Uterus (tissue), 4 donors: ENCODE results near the gene GAS7. TPM values are rescaled to one million over a fixed set of nuclear protein-coding genes. Genes with fewer than 3 reads are reported as not detected.
"Not testable (repeated sequence)": the region's sequence is repeated elsewhere in the genome, so short reads cannot be mapped to it uniquely, and the experiment has no call there.

ENCODE experiments used
- DNase-seq, 2 donors: peaks; one replicate each; pipeline ENCODE4 v3.0.0-alpha.2; 2019 to 2020
- H3K27ac ChIP-seq, 2 donors: fragments of 200-600 bp; sonication (generic); 1 replicate in 1 of 2; 2 replicates in 1 of 2; pipeline ENCODE4 v1.5.1; 2016 to 2018
- H3K27me3 ChIP-seq, 2 donors: fragments of 200-600 bp; sonication (generic); one replicate each; pipeline ENCODE4 v1.5.1; 2018 to 2019; ENCODE audit warnings: control low read depth in 1 of 2
- H3K36me3 ChIP-seq, 2 donors: fragments of 200-600 bp; sonication (generic); one replicate each; pipeline ENCODE4 v1.5.1; 2019; ENCODE audit warnings: control low read depth in 1 of 2
- H3K4me1 ChIP-seq, 2 donors: fragments of 200-600 bp; sonication (generic); one replicate each; pipeline ENCODE4 v1.5.1; 2018 to 2019; ENCODE audit warnings: control low read depth in 1 of 2
- H3K4me3 ChIP-seq, 2 donors: fragments of 200-600 bp; sonication (generic); 1 replicate in 1 of 2; 2 replicates in 1 of 2; pipeline ENCODE4 v1.5.1; 2018 to 2019; ENCODE audit warnings: mild to moderate bottlenecking in 1 of 2
- H3K9me3 ChIP-seq, 2 donors: fragments of 200-600 bp; sonication (generic); one replicate each; pipeline ENCODE4 v1.5.1; 2019; ENCODE audit warnings: control low read depth in 1 of 2
- POLR2A ChIP-seq, 2 donors: fragments of 450-650 bp; IDR thresholded peaks; one replicate each; pipeline ENCODE4 v1.6.1; 2016; ENCODE audit warnings: antibody characterized with exemption in 2 of 2, mild to moderate bottlenecking in 1 of 2, moderate library complexity in 1 of 2
- intact Hi-C: fragments of 100-400 bp; cut with DNase I; formaldehyde crosslinking; loops from one replicate; pipeline ENCODE4 v1.15.1; 2023; ENCODE audit warnings: low total_unique reads
- total RNA-seq, 4 donors: library from RNA; depleted of rRNA in 3 of 4; stranded (reverse); fragments of >200 nt in 3 of 4; gene quantifications; one replicate each; pipeline versions ENCODE4 v1.1.0 to v1.2.4, GENCODE V29; 2014 to 2023
- TF ChIP-seq, protein P1 (sequence below), 4 experiments: fragments of 200-600 bp in 2 of 4; fragments of 450-650 bp in 2 of 4; sonication (generic) in 2 of 4; IDR thresholded peaks; one replicate each; pipeline ENCODE4 v1.5.1; 2016 to 2019; ENCODE audit warnings: antibody characterized with exemption in 4 of 4, mild to moderate bottlenecking in 2 of 4, moderate library complexity in 1 of 4
- donor health status: DM: yes; HTN: yes; CAD: no.

Gene GAS7
- total RNA-seq, 4 donors from 2014 or later, result 12.8 to 95.9 (median 40.8) TPM

DNA sequence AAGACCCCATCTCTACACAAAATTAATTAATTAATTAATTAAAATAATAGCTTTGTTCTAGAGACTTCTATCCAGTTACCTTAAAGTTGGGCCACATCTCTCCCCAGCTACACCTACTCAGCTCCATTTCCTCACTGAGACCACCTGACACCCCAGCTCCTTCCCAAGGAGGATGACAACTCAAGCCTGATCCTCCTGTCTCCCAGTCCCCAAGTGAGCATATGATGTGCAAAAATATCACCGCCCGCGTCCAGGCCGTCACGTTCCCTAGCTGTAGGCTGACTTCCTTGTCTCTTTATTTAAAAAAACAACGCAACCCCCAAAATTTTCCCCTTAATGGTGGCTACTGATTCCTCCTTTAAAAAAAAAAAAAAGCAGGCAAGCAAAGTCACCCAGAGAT is 173.2 kb downstream of the GAS7 start:
- no peak for DNase-seq
- Histone ChIP-seq H3K27me3 (no peaks in the 10 kb centered on the region), H3K27ac (no peak overlapping the region), H3K4me3 (no peak overlapping the region), H3K36me3 (no peaks in the 10 kb centered on the region), H3K4me1 (no peaks in the 10 kb centered on the region), H3K9me3 (no peaks in the 10 kb centered on the region)
- intact Hi-C loops, result no loop called here
- TF ChIP-seq, protein P1, sequence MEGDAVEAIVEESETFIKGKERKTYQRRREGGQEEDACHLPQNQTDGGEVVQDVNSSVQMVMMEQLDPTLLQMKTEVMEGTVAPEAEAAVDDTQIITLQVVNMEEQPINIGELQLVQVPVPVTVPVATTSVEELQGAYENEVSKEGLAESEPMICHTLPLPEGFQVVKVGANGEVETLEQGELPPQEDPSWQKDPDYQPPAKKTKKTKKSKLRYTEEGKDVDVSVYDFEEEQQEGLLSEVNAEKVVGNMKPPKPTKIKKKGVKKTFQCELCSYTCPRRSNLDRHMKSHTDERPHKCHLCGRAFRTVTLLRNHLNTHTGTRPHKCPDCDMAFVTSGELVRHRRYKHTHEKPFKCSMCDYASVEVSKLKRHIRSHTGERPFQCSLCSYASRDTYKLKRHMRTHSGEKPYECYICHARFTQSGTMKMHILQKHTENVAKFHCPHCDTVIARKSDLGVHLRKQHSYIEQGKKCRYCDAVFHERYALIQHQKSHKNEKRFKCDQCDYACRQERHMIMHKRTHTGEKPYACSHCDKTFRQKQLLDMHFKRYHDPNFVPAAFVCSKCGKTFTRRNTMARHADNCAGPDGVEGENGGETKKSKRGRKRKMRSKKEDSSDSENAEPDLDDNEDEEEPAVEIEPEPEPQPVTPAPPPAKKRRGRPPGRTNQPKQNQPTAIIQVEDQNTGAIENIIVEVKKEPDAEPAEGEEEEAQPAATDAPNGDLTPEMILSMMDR (IDR thresholded peaks at IDR 0.05), result no peak
- no peak for TF ChIP-seq POLR2A (IDR thresholded peaks at IDR 0.05)

DNA sequence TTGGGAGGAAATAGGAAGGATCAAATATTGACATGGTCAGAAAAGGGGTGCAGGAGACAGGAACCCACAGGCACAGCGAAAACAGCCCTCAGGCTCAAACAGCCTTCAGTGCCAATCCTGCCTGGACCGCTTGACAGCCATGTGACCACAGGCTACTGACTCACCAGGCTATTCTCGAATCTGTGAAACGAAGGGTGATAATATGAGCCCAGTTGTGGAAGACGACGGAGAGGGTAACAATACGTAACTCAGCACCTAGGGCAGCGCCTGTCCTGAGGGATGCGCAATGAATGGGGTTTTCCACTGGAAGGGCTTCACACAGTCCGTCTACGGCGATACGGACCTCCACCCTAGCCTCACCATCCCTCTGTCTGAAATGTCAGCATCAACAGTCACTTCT is 176.0 kb downstream of the GAS7 start:
- intact Hi-C loops, result no loop called here
- no peak overlapping the region for H3K27ac ChIP-seq
- TF ChIP-seq, protein P1 (IDR thresholded peaks at IDR 0.05), result no peak
- no peak for TF ChIP-seq POLR2A (IDR thresholded peaks at IDR 0.05)
- no peaks in the 10 kb centered on the region for H3K27me3 ChIP-seq
- DNase-seq, result no peak
- H3K4me3 ChIP-seq, result no peak overlapping the region
- no peaks in the 10 kb centered on the region for H3K9me3 ChIP-seq
- no peaks in the 10 kb centered on the region for H3K36me3 ChIP-seq
- no peaks in the 10 kb centered on the region for H3K4me1 ChIP-seq

DNA sequence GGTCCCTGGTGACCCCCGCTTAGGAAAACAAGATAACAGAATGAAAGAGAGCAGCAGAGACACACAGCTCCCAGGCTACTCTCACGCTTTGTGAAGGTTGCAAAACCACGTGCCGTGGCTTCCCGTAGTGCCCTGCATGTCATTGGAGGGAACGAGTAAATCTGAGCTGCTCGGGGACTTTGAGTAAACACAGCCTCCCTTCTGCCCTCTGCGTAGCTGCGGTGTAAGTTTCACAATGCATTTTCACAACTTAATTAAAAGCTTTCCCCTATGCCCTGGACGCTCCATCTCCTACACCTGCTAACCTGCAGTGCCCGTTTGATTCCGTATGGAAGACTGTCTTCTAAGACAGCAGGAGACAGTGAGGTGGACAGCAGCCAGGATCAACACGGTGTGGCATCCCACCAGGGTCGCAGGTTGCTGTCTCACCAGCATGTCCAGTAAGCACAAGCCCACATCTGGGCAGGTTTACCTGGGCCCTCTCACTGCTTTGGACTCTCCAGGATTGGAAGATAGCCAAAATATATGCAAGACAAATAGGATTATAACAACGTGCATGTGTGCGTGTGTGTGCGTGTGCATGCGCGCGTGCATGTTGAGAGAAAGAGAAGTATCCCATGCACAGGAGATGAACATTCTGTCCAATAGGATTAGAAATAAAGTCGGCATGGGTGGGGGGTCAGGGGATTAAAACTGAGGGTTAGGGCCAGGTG is 177.0 kb downstream of the GAS7 start:
- H3K4me3 ChIP-seq, result no peak overlapping the region
- H3K27ac ChIP-seq, result no peak overlapping the region
- no peaks in the 10 kb centered on the region for H3K36me3 ChIP-seq
- no peaks in the 10 kb centered on the region for H3K9me3 ChIP-seq
- intact Hi-C loops, result no loop called here
- no peaks in the 10 kb centered on the region for H3K4me1 ChIP-seq
- H3K27me3 ChIP-seq, result no peaks in the 10 kb centered on the region
- DNase-seq, result no peak
- no peak for TF ChIP-seq POLR2A (IDR thresholded peaks at IDR 0.05)

DNA sequence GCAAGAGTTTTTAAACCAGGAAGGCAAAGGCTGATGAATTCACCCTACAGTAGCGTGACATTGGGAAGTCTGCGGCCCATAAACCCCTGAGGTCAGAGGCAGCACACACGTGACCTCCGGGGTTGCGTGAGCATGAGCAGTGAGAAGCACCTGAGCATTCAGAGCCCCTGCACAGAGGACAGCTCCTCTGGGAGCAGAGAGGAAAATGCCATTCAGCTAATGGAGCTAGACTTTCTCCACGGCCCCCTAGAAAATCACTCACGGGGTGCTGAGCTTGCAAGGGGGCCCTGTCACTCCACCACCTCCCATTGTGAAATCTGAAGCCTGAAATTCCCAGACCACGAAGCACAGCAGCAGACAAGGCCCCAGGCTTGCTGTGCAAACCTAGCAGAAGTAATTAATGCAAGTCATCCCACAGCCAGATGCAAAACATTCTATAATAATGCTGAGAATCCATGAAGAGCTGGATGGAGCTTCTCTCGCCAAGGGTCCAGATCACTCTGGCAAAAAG is 178.4 kb downstream of the GAS7 start:
- Histone ChIP-seq H3K9me3 (no peaks in the 10 kb centered on the region), H3K4me1 (no peaks in the 10 kb centered on the region), H3K36me3 (no peaks in the 10 kb centered on the region), H3K27ac (no peak overlapping the region), H3K27me3 (no peaks in the 10 kb centered on the region), H3K4me3 (no peak overlapping the region)
- DNase-seq, result no peak
- TF ChIP-seq, protein P1 (IDR thresholded peaks at IDR 0.05), result no peak
- no peak for TF ChIP-seq POLR2A (IDR thresholded peaks at IDR 0.05)
- intact Hi-C loops, result no loop called here

DNA sequence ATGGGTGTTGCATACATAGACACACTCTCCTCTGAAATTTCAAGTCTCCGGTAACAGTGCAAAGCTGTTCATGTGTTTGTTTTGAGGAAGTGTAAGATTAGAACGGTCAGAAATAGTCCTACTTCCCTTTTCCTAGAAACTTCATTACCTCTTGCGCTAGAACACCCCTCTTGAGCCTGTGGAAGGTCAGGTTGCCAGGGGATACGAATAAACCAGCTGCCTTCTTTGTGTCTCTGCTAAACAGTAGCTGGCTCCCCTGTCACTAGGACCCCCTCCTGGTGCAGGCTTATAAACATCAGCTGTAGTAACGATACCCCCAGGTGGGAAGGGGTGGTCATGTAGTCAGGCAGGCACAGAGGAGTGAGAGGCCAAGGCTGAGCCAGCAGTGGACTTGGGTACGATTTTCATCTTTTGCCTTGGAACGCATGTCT is 179.9 kb downstream of the GAS7 start:
- Histone ChIP-seq H3K4me1 (no peaks in the 10 kb centered on the region), H3K27ac (no peak overlapping the region), H3K9me3 (no peaks in the 10 kb centered on the region), H3K27me3 (no peaks in the 10 kb centered on the region), H3K4me3 (no peak overlapping the region), H3K36me3 (no peaks in the 10 kb centered on the region)
- intact Hi-C loops, result no loop called here
- no peak for DNase-seq
- TF ChIP-seq POLR2A (IDR thresholded peaks at IDR 0.05), result no peak
- TF ChIP-seq, protein P1 (IDR thresholded peaks at IDR 0.05), result no peak

DNA sequence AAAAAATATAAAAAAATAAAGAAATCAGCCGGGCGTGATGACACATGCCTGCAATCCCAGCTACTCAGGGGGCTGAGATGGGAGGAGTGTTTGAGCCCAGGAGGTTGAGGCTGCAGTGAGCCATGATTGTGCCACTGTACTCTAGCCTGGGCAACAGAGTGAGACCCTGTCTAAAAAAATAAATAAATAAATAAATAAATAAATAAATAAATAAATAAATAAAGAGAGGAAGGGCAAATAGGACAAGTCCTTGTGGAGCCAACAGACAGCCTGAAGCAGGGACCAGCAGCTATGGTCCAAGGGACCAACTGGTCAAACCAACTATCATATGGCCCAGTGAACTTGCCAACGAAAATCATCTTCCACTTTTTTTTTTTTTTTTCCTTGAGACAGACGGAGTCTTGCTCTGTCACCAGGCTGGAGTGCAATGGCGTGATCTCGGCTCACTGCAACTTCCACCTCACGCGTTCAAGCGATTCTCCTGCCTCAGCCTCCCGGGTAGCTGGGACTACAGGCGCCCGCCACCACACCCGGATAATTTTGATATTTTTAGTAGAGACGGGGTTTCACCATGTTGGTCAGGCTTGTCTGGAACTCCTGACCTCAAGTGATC is 181.3 kb downstream of the GAS7 start:
- intact Hi-C loops, DNase-seq, H3K4me3 ChIP-seq, H3K4me1 ChIP-seq, H3K9me3 ChIP-seq, H3K36me3 ChIP-seq, H3K27me3 ChIP-seq, H3K27ac ChIP-seq: not testable (repeated sequence)
